RWPE1 (cell line): ENCODE data around the gene TACR1.

ENCODE experiments used
- CTCF ChIA-PET: fragments of 350-600 bp; sonication (Branson Sonifier 250); formaldehyde crosslinking; extraction: SDS; loops from one replicate; lab custom pipeline; 2021; lab: Yijun Ruan, JAX
- POLR2A ChIA-PET: fragments of 400-600 bp; formaldehyde crosslinking; extraction: SDS; loops from one replicate; lab custom pipeline; 2020; ENCODE audit warnings: antibody characterized with exemption; ENCODE audit not compliant: low non-redundant PET; lab: Yijun Ruan, JAX
- DNase-seq: peaks from one replicate; pipeline ENCODE4 v3.0.0; 2012; ENCODE audit warnings: low spot score
- H3K27ac ChIP-seq: fragments of 450-650 bp; 2 replicates; pipeline ENCODE4 v1.5.1; 2017
- TF ChIP-seq, protein P1 (sequence below): fragments of 450-650 bp; conservative IDR thresholded peaks from 2 replicates; pipeline ENCODE4 v1.5.1; 2017; ENCODE audit warnings: low read depth, mild to moderate bottlenecking

Gene TACR1

DNA sequence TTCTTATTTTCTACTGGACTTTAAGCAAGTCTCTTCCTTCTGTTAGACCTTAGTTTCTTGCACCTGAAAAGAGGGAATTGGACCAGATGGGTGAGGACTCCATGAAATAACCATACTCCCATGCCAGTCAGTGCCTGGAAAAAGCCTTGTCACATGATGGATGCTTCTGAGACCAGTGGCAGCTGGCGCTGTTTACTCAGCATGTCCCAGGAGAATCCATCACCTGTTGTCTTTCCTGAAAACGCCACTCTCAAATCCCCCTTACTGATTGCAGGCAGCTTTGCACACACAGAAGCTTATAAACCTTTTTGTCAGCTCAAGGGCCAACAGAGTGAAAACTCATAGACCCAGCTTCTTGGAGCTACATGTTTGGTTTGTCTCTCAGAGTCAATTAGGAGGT is 123.2 kb downstream of the TACR1 start:
- H3K27ac ChIP-seq: no peak overlapping the region
- TF ChIP-seq, protein P1, sequence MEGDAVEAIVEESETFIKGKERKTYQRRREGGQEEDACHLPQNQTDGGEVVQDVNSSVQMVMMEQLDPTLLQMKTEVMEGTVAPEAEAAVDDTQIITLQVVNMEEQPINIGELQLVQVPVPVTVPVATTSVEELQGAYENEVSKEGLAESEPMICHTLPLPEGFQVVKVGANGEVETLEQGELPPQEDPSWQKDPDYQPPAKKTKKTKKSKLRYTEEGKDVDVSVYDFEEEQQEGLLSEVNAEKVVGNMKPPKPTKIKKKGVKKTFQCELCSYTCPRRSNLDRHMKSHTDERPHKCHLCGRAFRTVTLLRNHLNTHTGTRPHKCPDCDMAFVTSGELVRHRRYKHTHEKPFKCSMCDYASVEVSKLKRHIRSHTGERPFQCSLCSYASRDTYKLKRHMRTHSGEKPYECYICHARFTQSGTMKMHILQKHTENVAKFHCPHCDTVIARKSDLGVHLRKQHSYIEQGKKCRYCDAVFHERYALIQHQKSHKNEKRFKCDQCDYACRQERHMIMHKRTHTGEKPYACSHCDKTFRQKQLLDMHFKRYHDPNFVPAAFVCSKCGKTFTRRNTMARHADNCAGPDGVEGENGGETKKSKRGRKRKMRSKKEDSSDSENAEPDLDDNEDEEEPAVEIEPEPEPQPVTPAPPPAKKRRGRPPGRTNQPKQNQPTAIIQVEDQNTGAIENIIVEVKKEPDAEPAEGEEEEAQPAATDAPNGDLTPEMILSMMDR: no peak
- DNase-seq: no peak
- POLR2A ChIA-PET: no interaction called here
- CTCF ChIA-PET: interaction anchor here (0.6 kb wide), 2 partner anchors 24 to 361 kb away, joined by 3 read pairs; no protein-coding TSS in a partner anchor

DNA sequence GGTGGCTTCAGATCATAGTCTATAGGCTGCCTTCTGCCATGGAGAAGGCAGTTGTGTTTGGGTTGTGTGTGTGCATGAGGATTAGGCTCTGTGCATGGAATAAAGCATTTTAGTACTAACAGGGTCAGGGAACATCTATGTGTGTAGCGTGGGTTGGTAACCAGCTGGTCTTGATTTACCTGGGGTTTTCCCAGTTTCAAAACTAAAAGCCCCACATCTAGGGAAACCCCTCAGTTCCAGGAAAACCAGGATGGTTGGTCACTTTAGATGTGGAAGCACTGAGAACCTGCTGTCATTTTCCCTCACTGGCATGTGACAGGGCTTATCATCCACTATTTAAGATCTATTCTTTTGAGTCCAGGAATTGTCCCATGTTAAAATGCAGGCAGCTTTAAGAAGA is 124.6 kb downstream of the TACR1 start:
- POLR2A ChIA-PET: no interaction called here
- TF ChIP-seq, protein P1: no peak
- no peak for DNase-seq
- CTCF ChIA-PET: interaction anchor here (0.5 to 0.6 kb wide), 2 partner anchors 10 to 11 kb away, joined by 3 to 4 read pairs; no protein-coding TSS in a partner anchor
- no peak overlapping the region for H3K27ac ChIP-seq

DNA sequence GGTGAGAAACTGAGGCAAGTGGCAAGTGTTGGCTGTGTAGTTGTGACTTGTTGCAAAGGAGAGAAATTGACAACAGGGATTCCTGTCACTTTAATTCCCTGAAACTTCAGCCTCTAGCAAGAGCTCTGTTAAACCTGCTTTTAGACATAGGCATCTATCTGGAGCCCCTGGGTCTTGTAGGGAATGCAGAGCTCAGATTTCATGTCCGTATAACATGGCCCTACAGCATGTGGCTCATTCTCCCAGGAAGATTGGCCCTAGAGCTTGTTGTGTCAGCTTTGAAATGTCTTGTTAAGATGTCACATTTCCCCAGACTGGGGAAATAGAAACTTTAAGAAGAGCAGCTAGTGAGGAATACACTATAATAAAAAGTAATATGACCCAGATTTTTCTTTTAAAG is 125.1 kb downstream of the TACR1 start:
- no peak overlapping the region for H3K27ac ChIP-seq
- no peak for DNase-seq
- TF ChIP-seq, protein P1: no peak
- POLR2A ChIA-PET: no interaction called here
- CTCF ChIA-PET: interaction anchor here (0.6 kb wide), 1 partner anchor 12 kb away, joined by 3 read pairs; no protein-coding TSS in a partner anchor

DNA sequence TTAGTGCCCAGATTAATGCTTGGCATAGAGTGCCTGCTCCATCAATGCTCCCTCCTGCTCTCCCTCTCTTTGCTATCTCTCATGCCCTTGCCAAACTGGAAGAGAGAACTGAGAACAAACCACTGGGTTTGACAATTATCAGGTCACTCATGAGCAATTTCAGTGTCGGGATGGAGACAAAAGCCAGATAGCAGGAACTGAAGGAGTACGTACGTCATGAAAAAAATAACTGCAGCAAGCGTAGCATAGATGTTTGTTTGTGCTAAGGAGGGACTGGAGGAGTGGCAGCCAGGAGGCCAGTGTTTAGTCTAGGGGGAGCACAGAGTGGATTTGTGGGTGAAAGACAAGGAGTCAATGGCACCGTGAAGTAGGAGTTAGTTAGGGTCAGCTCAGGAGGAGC is 127.6 kb downstream of the TACR1 start:
- DNase-seq: no peak
- TF ChIP-seq, protein P1: no peak
- ChIA-PET POLR2A (no interaction called here), CTCF (no interaction called here)
- H3K27ac ChIP-seq: no peak overlapping the region

DNA sequence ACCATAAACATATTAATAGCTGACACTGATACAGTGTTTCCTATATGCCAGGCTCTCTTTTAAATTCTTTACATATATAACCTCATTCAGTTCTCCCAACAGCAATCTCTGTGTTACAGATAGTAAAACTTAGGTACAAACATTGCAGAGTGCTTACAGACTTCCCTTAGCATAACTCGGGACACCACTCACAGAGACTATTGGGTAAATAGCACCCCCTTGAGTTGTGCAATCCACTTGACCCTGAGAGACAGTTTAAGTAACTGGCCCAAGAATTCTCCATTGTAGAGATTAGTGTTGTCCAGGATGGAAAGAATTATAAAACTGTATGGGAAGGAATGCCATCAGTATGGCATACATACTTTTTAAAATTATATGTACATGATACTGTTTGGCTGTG is 130.8 kb downstream of the TACR1 start:
- ChIA-PET CTCF (interaction anchor here (0.5 kb wide), 1 partner anchor 172 kb away, joined by 3 read pairs; no protein-coding TSS in a partner anchor), POLR2A (no interaction called here)
- TF ChIP-seq, protein P1: no peak
- DNase-seq: no peak
- H3K27ac ChIP-seq: no peak overlapping the region

DNA sequence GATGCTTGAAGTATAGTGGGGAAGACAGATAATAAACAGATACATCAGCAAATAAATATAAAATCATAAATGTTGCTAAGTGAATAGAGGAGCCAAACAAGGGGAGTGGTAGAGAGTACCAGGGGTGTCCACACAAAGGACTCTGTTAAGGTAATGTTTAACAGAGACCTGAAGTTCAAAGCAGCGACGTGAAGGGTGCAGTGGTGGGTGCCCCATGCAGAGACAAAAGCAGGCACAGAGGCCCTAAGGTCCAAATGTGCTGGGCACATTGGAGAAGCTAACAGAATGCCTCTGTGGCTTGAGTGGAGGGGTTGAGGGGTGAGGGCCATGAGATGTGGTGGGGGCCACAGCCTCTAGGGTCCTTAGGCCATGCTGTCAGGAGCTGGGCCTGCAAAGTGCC is 131.8 kb downstream of the TACR1 start:
- POLR2A ChIA-PET: no interaction called here
- TF ChIP-seq, protein P1: no peak
- DNase-seq: no peak
- CTCF ChIA-PET: no interaction called here
- H3K27ac ChIP-seq: no peak overlapping the region
